Stimulated activated CD4-positive, alpha-beta T cell treated with anti-CD3 and anti-CD28 coated beads, Interleukin-1b, Interleukin-23, amount 100 ng/mL, for 4 hours (primary cell): ENCODE measurements around the gene ARSB.
"Not testable (repeated sequence)": the region's sequence is repeated elsewhere in the genome, so short reads cannot be mapped to it uniquely, and the experiment has no call there.

Experiments
- DNase-seq, 2 donors: peaks; one replicate each; pipeline ENCODE4 v3.0.0-alpha.2; 2020; ENCODE audit warnings: low read depth in 2 of 2

The ARSB gene

DNA sequence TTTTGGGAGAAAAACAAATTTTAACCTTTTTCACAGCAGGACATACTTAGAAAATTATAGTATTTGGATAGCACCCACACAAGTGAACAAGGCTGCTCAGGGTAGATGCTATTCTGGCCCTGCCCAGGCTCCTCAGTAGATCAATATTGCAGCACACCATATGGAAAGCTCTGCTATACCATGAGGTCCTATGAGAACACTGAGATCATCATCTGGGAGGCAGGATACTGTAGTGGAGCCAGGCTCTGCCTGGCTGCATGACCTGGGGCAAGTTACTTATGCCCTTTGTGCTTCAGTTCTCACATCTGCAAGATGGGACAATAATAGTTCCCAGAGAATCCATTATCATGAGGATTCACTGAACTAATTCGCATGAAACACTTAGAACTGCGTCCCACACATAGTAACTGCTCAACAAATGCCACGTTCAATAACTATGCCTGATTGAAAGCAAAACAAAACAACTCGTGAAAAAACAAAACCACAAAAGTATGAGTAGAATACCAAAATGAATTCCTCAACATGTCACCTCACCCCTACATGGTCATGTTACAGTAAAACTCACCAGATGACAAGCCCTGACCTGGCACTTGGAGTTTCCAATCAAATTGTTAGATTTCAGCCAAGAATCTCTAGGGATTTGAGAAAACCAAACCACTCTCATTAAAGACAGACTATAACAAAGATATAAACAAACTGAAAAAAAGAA is 31.9 kb downstream of the ARSB start:
- no peak for DNase-seq

DNA sequence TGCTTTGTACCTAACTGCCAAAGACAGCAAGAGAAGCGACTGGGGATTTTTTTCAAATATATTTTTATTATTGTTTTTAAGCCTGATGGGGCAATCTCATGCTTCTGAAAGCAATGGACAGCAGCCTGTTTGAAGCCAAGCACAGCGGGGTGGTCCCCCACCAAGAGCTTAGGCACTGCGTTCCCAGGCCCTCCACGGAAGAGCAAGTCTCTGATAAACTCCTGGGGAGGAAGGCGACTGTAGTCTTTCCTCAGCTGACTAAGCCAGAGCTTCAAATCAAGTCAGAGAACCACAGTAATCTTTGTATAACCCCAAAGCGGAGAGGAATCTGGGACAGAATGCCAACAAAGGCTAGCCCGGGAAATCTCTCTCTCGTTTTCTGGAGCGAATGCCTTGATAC is 54.4 kb downstream of the ARSB start:
- DNase-seq = no peak

DNA sequence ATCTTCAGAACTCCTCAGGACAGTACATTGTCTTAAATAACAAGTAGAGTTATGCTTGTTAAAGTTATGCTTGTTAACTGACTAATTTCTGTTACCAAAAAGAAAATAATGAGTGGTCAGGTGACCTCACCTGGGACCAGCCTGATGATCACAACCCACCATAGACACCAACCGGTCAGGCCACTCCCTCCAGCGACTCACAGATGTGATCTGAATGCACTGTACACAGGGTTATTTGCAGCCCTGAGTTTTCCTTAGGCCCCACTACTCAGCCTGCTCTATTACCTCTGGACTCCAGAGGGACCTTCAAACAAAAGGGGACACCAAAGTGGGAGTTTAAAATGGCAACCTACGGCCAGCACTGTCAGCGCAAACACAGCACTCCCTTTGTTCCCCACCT is 55.3 kb downstream of the ARSB start:
- no peak for DNase-seq

DNA sequence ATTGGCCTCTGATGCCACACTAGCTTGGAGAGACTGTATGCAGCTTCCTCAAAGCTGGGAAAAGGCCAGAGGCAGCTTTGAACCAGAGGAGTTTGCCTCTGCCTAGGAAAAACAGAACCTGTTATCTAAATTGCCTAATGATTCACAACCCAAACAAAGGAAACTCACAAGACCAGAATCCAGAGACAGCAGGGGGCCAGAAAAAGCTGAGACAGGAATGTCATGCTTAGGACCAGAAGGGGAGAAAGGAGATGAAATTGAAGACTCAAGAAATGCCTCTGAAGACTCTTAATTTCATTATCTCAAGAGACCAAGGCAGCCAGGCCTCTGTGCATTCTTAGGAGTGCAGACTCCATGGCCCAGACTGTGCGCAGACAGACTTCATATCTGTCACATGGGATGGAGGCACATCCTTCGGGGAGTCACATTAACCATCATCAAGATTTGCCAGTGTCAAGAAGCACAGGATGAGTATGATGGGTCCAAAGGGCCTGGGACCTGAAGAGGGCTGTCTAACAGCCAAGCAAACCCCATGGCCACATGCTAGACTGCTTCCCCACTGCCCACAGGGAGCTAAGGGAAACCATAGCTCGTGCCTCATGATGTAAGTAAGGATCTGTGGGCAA is 57.3 kb downstream of the ARSB start:
- no peak for DNase-seq

DNA sequence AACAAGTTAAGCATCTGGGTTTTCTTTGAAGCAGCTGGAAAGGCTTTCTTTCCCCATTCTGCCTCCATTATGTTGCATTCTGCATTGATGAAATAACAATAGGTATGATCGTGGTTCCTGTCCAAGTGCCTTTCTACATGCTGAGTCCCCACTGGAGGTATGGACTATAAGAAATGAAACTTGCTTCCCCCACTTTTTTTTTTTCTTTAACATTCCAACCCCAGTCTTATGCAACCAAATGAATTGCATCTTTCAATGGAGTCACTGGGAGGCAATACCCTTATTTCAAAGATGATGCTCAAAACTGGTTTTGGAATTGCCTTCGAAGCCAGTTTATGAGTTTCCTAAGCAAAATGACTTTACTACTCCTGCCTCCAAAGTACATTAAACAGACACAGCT is 58.9 kb downstream of the ARSB start:
- DNase-seq = no peak

DNA sequence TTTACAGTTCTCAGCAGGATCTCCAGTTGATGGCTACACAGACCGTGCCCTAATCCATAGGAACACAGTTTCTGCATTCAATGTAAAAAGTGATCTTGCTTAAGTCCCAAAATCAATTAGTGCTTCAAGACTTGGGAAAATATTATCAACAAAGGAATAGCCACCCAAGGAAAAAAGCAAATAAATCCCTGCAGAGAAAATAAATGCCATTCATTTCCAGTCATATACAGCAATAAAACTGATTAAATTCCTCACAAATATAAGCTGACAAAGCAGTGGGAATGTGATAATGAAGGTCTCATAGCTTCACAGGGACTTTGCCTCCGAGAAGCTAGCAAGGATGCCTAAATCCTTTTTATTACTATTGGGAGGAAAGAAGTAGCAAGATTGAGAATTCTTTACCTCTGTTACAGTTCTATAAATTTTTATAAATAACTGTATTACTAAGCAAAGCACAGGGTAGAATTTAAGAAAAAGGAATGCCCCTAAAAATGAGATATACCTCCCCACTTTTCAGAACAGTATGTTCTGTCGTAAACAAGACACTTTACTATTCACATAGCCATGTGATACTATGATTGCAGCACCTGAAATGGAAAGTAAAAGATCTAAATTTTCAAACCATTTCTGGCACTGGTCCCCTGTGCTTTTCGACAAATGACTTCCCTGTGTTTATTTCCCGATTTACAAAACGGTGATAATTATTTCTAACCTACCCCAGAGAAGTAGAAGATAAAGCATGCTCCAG is 59.8 kb downstream of the ARSB start:
- DNase-seq = no peak

DNA sequence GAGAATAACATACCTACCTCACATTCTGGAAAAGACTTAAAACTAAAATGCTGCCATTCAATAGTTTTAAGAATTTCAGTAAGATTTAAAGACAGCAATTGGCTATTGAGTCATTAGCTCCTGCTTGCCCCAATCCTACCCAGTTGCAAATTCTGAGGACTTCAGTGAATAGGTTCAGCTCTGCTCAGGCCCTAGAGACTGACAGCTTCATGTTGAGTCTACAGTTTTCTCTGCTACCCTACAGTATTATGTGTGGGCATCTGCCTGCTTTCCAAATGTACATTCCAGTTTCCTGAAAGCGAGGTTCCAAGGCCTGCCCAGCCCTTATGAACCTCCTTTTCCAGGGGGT is 61.5 kb downstream of the ARSB start:
- DNase-seq = no peak

DNA sequence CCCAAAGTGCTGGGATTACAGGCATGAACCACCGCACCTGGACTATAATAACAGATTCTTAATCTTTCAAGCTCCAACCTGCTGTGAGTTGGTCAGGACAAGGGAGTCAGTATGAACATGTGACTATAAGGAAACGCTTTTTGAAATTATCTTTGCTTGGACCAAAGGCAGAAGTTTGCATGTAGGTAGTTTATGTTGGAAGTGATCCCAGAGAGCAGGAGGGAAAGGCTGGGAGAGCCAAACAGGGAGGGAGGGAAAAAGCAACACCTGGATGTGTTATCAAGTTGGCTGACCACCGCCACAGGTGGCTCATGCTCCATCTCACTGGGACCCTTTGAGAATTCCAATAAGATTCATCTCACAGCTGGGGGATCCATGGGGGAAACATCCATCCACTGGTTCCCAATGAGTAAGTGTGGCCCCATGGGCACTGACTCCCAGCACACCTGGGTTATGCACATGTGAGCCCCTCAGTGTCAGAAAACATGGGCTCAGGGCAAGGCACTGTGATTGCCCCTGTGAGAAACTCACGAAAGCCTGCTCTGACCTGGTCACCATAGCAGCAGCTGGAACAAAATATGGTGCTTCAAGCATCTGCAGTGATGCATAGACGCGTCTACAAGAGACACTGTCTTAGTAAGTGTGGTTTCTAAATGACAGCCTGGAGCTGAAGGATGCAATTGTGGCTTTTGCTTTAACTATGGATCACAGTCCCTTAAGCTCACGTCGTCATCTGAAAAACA is 62.1 kb downstream of the ARSB start:
- DNase-seq = no peak

DNA sequence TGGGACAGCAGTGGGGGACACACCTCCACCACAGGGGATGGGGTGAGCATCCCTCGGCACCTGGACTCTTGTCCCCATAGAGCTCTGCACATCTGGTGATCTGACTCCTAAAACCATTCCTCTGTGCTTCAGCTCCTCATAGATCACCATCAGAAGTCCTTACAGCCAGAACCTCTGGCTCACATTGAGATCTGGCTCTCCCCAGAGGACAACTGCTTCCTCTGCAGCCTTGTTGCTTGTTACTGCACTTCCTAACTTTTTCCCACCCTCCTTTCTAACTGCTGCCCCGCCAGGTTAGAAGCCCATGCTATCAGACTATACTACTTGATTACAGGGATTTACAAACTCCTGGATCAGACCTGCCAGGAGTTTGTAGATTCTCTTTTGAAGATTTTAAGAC is 64.5 kb downstream of the ARSB start:
- no peak for DNase-seq

DNA sequence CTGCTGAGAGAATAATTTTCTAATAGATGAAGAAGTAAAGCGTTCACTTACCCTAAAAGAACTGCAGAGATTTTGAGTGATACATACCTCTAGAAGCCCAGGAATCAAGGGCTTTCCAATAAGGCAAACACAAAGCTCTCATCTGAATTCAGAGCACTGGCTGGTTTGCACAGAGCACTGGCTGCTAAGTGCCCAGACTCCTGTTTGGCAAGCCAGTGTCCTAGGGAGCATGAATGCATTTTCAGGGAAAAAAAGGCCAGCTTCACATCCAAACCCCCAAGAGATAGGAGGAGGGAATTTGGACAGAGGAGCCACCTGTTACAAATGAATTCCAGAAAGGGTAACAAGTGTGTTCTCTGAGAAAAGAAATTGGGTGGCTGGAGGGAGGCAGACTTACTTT is 65.3 kb downstream of the ARSB start:
- no peak for DNase-seq

DNA sequence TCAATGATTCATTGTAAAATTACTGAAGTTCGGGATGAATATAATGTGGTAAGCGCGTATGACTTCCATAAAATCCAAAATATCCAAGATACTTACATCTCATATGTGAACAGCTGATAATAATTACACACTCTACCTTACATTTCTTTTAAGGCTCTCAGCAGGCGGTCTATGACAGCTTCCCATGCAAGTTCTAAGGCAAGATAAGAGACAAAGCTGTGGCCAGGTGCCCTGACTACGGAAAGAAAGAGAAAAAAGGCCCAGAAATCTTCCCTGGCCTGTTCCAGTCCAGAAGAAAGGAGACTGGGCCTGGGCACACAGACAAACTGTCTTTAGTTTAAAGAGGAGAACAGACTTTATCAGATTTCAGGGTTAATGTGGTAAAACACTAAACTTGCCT is 69.1 kb downstream of the ARSB start:
- no peak for DNase-seq

DNA sequence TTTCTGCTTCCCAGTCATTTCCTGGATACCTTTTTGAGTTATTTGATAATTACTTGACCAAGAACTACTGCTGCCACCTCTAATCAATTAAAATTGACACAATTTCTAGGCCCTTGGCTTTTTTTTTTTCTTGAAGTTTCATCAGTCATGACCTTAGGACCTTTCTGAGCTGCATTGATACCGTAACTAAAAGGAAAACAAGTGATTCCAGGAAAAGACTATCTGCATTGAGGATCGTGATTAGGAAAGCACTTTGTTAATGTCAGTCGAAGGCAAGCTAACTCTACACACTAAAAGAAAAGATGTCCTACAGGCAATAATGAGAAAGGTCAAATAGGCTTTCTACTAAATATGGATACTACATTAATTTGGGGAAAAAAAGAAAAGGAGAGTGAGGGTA is 69.9 kb downstream of the ARSB start:
- no peak for DNase-seq

DNA sequence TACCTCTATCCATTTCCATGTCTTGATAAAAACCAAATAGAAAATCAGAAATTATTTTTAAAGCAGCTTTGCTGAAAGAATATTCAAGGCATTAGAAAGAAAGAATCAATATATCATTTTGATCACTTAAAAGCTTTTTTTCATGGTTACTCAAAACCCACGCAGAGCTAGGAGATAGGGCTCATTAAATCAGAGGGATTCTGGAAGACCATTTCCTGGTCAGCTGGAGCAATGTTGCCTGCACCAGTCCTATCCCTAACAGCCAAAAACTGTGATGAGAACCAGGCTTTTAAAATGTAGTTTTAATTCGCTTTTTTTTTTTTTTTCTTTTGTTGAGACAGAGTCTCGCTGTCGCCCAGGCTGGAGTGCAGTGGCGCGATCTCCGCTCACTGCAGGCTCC is 72.3 kb downstream of the ARSB start:
- DNase-seq = no peak

DNA sequence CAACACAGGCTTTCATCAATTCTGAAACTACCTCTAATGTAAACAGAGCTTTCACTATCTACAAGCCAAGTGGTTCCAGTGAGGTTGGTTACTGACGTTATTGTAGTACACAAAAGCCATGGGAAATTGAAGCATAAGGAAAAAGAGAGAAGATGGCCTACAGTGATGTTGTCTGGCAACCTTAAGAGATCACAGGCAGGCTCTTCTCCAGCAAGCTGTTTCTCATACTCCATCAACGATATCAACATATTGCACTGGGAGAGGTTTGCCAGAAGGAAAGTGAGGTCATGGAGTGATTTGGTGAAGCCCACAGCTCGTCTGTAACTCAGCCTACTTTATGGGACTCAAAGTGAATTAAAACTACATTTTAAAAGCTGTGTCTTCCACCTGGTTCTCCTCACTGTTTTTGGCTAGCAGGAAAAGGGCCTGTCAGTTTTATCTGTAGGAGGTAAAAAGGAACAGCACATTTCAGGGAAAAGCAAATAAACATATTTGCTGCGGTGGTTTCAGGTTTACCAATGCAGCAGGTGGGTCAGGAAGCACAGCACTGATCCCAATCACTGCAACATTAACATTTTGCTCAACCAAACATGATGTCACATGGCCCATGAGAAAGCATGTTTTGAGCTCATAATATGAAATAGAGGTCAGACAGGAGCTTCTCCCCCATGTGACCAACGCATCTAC is 72.9 kb downstream of the ARSB start:
- DNase-seq = no peak

DNA sequence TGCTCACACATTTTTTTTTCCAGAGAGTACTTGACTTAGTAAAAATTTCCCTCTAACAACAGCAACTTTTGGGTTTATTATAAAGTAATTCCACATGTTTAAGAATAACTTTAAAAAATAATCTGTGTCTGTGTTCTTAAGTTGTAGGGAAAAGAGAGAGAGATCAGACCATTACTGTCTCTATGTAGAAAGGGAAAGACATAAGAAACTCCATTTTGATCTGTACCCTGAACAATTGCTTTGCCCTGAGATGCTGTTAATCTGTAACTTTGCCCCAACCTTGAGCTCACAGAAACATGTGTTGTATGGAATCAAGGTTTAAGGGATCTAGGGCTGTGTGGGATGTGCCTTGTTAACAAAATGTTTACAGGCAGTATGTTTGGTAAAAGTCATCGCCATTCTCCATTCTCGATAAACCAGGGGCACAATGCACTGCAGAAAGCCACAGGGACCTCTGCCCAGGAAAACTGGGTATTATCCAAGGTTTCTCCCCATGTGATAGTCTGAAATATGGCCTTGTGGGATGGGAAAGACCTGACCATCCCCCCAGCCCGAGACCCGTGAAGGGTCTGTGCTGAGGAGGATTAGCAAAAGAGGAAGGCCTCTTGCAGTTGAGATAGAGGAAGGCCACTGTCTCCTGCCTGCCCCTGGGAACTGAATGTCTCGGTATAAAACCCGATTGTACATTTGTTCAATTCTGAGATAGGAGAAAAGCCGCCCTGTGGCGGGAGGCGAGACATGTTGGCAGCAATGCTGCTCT is 75.7 kb downstream of the ARSB start:
- not testable (repeated sequence) for DNase-seq

DNA sequence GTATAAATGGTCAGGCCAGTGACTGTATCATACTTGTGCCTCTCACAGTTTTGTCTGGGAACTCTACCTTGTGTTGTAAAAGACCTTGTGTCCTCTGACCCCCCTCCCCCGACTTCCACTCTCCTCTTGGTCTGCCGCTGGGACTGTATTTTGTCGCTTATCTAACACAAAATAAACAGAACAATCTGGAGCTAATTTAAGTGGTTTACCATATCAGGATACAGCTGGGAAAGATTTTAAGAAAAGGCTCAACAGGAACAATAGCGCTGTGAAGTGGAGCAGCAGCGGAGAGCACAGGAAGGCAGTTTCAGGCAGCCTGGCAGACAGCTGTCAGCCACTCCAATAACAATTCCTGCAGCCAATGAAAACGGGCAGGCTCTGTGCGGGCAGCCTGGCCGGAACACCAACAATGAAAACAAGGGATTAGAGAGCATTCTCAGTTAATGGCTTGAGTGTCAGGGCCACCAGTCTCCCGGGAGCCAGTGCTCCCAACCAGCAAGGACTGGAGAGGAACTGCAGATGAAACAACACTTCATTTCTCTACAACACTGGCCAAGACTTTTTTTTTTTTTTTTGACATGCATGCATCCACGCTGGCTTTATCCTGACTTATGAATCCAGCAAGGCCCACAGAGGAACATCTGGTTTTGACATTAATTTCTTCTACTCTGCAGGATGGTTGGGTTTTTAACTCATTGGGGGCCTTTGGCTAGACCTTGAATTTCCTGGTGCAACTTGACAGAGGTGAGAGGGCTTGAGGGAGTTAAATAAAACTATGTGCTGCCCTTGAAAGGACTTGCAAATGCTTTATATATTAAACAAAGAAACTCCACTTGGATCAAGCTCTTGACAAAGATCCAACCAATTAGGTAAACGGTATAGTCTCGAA is 76.7 kb downstream of the ARSB start:
- no peak for DNase-seq

DNA sequence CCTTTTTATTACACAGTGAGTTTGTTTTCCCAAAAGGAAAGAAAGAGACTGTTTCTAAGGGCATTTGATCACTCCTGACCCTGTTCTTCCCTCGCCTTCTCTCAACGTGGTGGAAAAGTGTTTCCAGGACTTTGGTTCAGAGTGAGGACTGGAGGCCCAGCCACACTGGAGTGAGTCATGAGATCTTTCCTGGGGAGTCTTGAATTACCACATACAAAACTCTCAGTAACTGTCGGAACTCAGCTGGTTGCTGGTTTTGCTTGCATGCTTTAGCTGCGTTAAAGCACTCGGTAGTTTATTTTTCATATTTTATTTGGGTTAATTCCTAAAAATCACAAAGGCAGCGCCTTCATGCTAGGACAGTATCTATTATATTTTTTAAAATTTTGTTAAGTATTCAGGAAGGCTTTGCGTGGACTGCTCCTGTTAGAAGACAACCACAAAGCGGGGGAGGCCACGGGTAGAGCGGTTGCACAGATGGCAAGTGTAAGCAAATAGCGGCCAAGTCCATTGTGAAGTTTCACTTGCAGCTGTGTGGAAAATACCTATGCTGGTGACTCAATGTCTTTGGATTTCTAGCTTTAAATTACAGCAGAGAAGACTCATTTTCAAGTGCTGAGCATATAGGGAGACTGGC is 77.7 kb downstream of the ARSB start:
- no peak for DNase-seq

DNA sequence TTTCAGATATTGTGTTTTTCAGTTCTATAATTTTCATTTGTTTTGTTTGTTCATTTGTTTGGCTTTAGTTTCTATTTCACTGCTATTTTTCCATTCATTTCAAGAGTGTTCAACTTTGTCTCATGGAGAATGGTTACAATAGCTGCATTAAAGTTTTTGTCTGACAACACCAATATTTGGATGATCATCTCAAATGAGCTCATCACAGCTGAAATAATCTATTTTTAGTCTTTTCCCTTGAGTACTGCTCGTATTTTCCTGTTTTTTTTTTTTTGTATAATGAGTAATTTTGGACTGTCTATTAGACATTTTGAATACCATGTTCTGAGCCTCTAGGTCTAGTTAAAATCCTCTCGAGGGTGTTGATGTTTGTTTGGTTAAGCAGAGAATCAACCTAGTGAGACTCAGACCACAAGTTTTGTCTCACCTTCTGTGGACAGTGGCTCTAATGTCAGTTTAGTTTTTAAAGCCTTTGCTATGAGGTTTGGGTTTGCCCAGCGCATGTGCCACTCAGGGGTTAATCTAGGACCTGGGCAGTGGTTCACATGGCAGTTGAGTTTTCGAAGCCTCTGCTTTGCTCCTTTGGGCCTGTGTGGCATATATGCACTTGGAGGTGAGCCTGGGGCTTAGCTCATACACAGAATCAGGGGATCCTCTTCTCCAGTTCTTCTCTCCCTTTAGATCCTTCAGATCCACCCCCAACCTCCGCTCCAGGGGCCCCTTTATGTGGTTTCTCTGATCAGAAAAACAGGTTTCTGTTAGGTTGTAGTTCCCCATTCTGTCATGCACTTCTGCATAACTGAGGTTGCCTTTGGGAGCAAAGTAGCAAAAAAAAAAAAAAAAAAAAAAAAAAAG is 79.8 kb downstream of the ARSB start:
- DNase-seq = no peak

DNA sequence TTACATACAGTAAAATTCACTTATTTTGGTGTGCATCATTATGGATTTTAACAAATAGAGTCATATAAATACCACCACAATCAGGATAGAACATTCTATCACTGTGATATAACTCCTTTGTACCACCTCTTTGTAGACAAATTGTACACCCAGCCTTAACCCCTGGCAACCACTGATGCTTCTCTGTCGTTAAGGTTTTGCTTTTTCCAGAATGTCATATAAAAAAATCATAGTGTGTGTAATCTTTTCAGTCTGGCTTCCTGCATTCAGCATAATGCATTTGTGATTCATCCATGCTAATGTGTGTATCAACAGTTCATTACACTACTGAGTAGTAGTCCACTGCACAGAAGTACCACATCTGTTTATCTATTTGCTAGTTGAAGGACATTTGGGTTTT is 81.2 kb downstream of the ARSB start:
- DNase-seq = no peak
